Keratinocyte (primary cell): ENCODE results near the gene FBRS. TPM values are rescaled to one million over a fixed set of nuclear protein-coding genes. Genes with fewer than 3 reads are reported as not detected.

Experiments used
- DNase-seq: peaks from one replicate; pipeline ENCODE4 v3.0.0-alpha.2; 2011; ENCODE audit warnings: low read depth, missing footprints, low spot score
- FAIRE-seq: peaks from 2 replicates; lab custom pipeline; 2011; peaks lifted over from hg19 to GRCh38; lab: Jason Lieb, UNC
- H2AFZ ChIP-seq: 2 replicates; pipeline ENCODE4 v1.6.0; 2012; ENCODE audit warnings: low read length, control low read depth, inconsistent platforms; ENCODE audit not compliant: control insufficient read depth
- H3K27ac ChIP-seq: 2 replicates; pipeline ENCODE4 v1.5.1; 2011; ENCODE audit warnings: low read length; ENCODE audit not compliant: control insufficient read depth, insufficient read depth
- H3K27me3 ChIP-seq: 3 replicates; pipeline ENCODE4 v1.6.0; 2011; ENCODE audit warnings: low read length; ENCODE audit not compliant: control insufficient read depth, insufficient read depth; ENCODE audit errors: extremely low read depth
- H3K36me3 ChIP-seq, 2 experiments: 2 replicates in 1 of 2; 3 replicates in 1 of 2; pipeline ENCODE4 v1.5.1; 2011; ENCODE audit warnings: low read length in 2 of 2, mild to moderate bottlenecking in 1 of 2; ENCODE audit not compliant: control insufficient read depth in 2 of 2, insufficient read depth in 2 of 2; ENCODE audit errors: extremely low read depth in 1 of 2
- H3K4me1 ChIP-seq: 3 replicates; pipeline ENCODE4 v1.5.1; 2011; ENCODE audit warnings: low read length; ENCODE audit not compliant: control insufficient read depth, insufficient read depth; ENCODE audit errors: extremely low read depth
- H3K4me2 ChIP-seq: 3 replicates; pipeline ENCODE4 v1.6.0; 2011; ENCODE audit warnings: low read depth, low read length; ENCODE audit not compliant: control insufficient read depth, insufficient read depth; ENCODE audit errors: extremely low read depth
- H3K4me3 ChIP-seq, 3 experiments: fragments of 200-600 bp in 1 of 3; sonication (generic) in 1 of 3; 2 replicates in 2 of 3; 3 replicates in 1 of 3; pipeline ENCODE4 v1.5.1; 2011 to 2016; ENCODE audit warnings: low read length in 3 of 3, mild to moderate bottlenecking in 3 of 3, control low read depth in 2 of 3, inconsistent platforms in 1 of 3, low read depth in 1 of 3, mixed read lengths in 1 of 3, mixed run types in 1 of 3, moderate library complexity in 1 of 3; ENCODE audit not compliant: control insufficient read depth in 2 of 3, insufficient read depth in 2 of 3; ENCODE audit errors: extremely low read depth in 1 of 3
- H3K79me2 ChIP-seq: 2 replicates; pipeline ENCODE4 v1.6.0; 2012; ENCODE audit warnings: low read length; ENCODE audit not compliant: control insufficient read depth, insufficient read depth
- H3K9ac ChIP-seq: 3 replicates; pipeline ENCODE4 v1.6.0; 2011; ENCODE audit warnings: low read length; ENCODE audit not compliant: control insufficient read depth, insufficient read depth; ENCODE audit errors: extremely low read depth
- H3K9me1 ChIP-seq: 3 replicates; pipeline ENCODE4 v1.6.0; 2011; ENCODE audit warnings: low read length; ENCODE audit not compliant: control insufficient read depth, insufficient read depth; ENCODE audit errors: extremely low read depth
- H3K9me3 ChIP-seq: 2 replicates; pipeline ENCODE4 v1.5.1; 2012; ENCODE audit warnings: low read depth, low read length; ENCODE audit not compliant: control insufficient read depth
- H4K20me1 ChIP-seq: 3 replicates; pipeline ENCODE4 v1.6.0; 2011; ENCODE audit warnings: low read length; ENCODE audit not compliant: control insufficient read depth, insufficient read depth; ENCODE audit errors: extremely low read depth
- EZH2 ChIP-seq: IDR thresholded peaks from one replicate; pipeline ENCODE4 v1.6.1; 2012; ENCODE audit warnings: inconsistent platforms, mild to moderate bottlenecking, low read length, moderate library complexity
- dilution Hi-C: fragments of 300-500 bp; cut with MboI; formaldehyde crosslinking; loops from one replicate; pipeline ENCODE4 v1.7.0; 2020; ENCODE audit warnings: low sequenced_read_pairs; ENCODE audit not compliant: extremely low pct_ligation_motif_present
- polyA plus RNA-seq, 5 experiments: library from polyadenylated mRNA; depleted of rRNA in 3 of 5; stranded (reverse) in 3 of 5; stranded (forward) in 1 of 5; unstranded in 1 of 5; fragments of >200 nt; gene quantifications; 1 replicate in 1 of 5; 2 replicates in 3 of 5; 3 replicates in 1 of 5; pipeline versions ENCODE4 v1.2.1 to v1.2.3, GENCODE V29; 2011 to 2012; ENCODE audit warnings: missing spikeins in 2 of 5, low read depth in 1 of 5, low replicate concordance in 1 of 5
- TF ChIP-seq, protein P1 (sequence below), 3 experiments: IDR thresholded peaks in 1 of 3; conservative IDR thresholded peaks in 1 of 3; optimal IDR thresholded peaks in 1 of 3; 2 replicates in 2 of 3; 3 replicates in 1 of 3; pipeline versions ENCODE3 to v1.5.1; 2011; ENCODE audit warnings: low read length in 3 of 3, mild to moderate bottlenecking in 3 of 3, moderate library complexity in 2 of 3, control low read depth in 1 of 3, inconsistent platforms in 1 of 3; ENCODE audit not compliant: insufficient read depth in 2 of 3; ENCODE audit errors: extremely low read depth in 1 of 3

The FBRS gene
- polyA plus RNA-seq, 1 donor (not counting 4 experiments of a cell fraction or from before 2014, with no cell fraction given), result 5.1 TPM

DNA sequence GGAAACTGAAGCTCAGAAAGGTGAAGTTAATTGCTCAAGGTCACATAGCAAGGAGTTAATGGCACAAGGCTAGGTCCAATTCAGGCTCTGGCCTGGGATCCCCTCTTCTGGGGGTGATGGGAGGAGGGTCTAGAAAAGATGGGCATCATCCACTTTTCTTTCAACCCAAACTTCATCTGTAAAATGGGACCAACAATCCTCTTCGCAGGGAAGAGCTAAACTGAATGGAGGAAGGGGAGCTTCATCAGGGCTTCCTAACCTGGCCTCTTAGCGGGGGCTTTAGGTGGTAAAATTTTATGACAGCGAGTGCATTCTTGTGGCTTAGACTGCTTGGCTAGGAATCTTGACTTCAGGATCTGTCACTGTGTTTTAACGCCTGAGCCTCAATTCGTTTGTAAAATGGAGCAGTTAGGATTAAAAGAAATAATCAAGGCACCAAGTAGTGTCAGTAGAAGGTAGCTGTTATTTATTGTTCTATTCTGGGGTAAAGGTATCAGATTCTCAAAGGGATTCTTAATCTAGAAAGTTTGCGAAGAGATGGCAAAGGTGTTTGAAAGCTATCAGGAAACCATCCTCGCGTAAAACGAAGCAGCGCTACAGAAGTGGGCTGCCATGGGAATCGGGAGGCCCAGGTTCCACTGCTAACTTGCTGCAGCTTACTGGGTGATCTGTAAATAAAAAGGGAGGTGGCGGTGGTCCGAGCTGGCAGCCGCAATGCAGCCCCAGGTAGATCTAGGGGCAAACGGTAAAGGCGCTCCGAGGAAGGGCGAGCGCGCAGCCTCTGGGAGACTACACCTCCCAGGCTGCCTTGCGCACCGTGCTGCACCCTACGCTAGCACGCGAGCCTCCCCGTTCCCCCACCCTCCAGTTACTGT, 39.3 kb downstream of the FBRS start:
- H3K9me1 ChIP-seq, result no peaks in the 10 kb centered on the region
- H3K27me3 ChIP-seq, result no peaks in the 10 kb centered on the region
- DNase-seq (no peak), FAIRE-seq (no peak)
- H4K20me1 ChIP-seq, result no peaks in the 10 kb centered on the region
- H3K79me2 ChIP-seq, result peaks cover 33% of the 10 kb centered on the region
- H3K4me1 ChIP-seq, result peaks cover 12% of the 10 kb centered on the region
- H3K4me3 ChIP-seq, result peak overlapping the region; percentile 90 to 99 (median 92)
- H3K36me3 ChIP-seq, result peaks cover 6 to 13% of the 10 kb centered on the region in 2 experiments
- no peaks in the 10 kb centered on the region for H3K9me3 ChIP-seq
- TF ChIP-seq, protein P1, sequence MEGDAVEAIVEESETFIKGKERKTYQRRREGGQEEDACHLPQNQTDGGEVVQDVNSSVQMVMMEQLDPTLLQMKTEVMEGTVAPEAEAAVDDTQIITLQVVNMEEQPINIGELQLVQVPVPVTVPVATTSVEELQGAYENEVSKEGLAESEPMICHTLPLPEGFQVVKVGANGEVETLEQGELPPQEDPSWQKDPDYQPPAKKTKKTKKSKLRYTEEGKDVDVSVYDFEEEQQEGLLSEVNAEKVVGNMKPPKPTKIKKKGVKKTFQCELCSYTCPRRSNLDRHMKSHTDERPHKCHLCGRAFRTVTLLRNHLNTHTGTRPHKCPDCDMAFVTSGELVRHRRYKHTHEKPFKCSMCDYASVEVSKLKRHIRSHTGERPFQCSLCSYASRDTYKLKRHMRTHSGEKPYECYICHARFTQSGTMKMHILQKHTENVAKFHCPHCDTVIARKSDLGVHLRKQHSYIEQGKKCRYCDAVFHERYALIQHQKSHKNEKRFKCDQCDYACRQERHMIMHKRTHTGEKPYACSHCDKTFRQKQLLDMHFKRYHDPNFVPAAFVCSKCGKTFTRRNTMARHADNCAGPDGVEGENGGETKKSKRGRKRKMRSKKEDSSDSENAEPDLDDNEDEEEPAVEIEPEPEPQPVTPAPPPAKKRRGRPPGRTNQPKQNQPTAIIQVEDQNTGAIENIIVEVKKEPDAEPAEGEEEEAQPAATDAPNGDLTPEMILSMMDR (optimal IDR thresholded peaks at IDR 0.05 in 1 of 3, IDR thresholded peaks at IDR 0.05 in 1 of 3, conservative IDR thresholded peaks at IDR 0.05 in 1 of 3; ENCODE audit: extremely low read depth in 1 of 3, insufficient read depth in 2 of 3, low read length in 3 of 3), result no peak
- TF ChIP-seq EZH2, result no peak
- peak overlapping the region; percentile 95 for H2AFZ ChIP-seq
- peak overlapping the region; percentile 93 for H3K27ac ChIP-seq
- dilution Hi-C loops, result no loop called here
- peak overlapping the region; percentile 93 for H3K4me2 ChIP-seq
- H3K9ac ChIP-seq, result peak overlapping the region; percentile 94

DNA sequence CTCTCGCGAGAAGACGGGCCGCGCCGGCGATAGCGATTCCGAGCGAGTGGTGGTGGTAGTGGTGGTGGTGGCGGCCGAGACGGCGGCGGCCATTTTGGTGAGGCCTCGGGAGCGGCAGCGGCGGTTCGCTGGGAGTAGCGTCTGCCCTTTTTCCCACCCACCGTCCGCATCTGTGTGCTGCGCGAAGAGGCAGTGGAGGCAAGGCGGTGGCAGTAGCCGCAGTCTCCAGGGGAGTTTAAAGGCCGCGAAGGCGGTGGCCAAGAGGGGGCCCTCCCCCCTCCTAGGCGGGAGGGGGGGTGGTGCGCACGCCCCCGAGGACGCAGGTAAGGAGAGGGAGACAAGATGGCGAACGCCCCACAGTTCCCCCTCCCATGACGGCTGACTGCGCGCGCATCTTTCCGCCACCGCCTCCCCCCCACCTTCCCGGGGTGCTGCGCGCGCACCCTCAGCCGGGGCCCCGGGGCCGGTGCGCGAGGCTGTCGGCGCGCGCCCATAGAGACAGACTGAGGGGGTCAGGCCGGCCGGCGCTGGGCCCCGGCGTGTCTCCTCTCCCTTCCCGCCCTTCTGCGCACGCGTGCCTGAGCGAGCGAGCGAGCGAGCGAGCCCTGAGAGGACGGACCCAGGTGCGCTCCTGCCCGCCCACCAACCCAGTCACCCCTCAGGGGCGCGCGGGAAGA, 40.0 kb downstream of the FBRS start:
- H3K4me3 ChIP-seq, result peak overlapping the region; percentile 90 to 99 (median 92)
- peaks cover 12% of the 10 kb centered on the region for H3K4me1 ChIP-seq
- peak overlapping the region; percentile 93 for H3K27ac ChIP-seq
- H3K27me3 ChIP-seq, result no peaks in the 10 kb centered on the region
- no peaks in the 10 kb centered on the region for H3K9me3 ChIP-seq
- H3K79me2 ChIP-seq, result peaks cover 37% of the 10 kb centered on the region
- H3K4me2 ChIP-seq, result peak overlapping the region; percentile 93
- dilution Hi-C loops, result no loop called here
- H3K36me3 ChIP-seq, result peaks cover 10 to 13% of the 10 kb centered on the region in 2 experiments
- DNase-seq, result peak; percentile 71
- peak overlapping the region; percentile 94 for H3K9ac ChIP-seq
- TF ChIP-seq EZH2, result no peak
- no peaks in the 10 kb centered on the region for H3K9me1 ChIP-seq
- H2AFZ ChIP-seq, result peak overlapping the region; percentile 62
- H4K20me1 ChIP-seq, result no peaks in the 10 kb centered on the region
- no peak for FAIRE-seq
